ENCODE data around the gene BRMS1. TPM values are rescaled to one million over a fixed set of nuclear protein-coding genes. Genes with fewer than 3 reads are reported as not detected.

BRMS1 gene
- total RNA-seq, 5 donors from 2014 or later (not counting 1 experiment from before 2014, with no cell fraction given) = 42.9 to 58.8 (median 54.8) TPM

- 92% methylated on average over 17 of the region's 25 CpGs for WGBS (ENCODE audit: insufficient coverage)
- H3K27me3 Mint-ChIP-seq = no peaks in the 10 kb centered on the region
- H3K36me3 Mint-ChIP-seq = no peaks in the 10 kb centered on the region
- no peak for ATAC-seq (replicated peaks in 1 of 4)
- H3K4me3 ChIP-seq (ENCODE audit: control insufficient read depth in 1 of 2, extremely low read depth in 1 of 2, low read length in 1 of 2) = no peak overlapping the region
- peaks cover 0 to 21% of the 10 kb centered on the region in 2 donors for H3K36me3 ChIP-seq (ENCODE audit: control insufficient read depth in 2 of 2, extremely low read depth in 1 of 2, insufficient read depth in 1 of 2, low read length in 1 of 2)
- POLR2A ChIA-PET = no interaction called here
- CTCF ChIA-PET = no interaction called here
- H3K9me3 Mint-ChIP-seq = no peaks in the 10 kb centered on the region
- DNase-seq = no peak
- peak overlapping the region; percentile 47 to 89 (median 81) for H3K4me3 Mint-ChIP-seq
- no peaks in the 10 kb centered on the region for H3K9me3 ChIP-seq
- no peaks in the 10 kb centered on the region for H3K27me3 ChIP-seq (replicated peaks in 1 of 2; ENCODE audit: control insufficient read depth in 2 of 2, extremely low read depth in 1 of 2, insufficient read depth in 2 of 2, low read length in 1 of 2)
- peaks cover 0 to 17% (median 13%) of the 10 kb centered on the region in 3 donors for H3K4me1 Mint-ChIP-seq
- H3K4me1 ChIP-seq (ENCODE audit: control insufficient read depth in 1 of 2, extremely low read depth in 1 of 2, insufficient read depth in 2 of 2, low read length in 2 of 2) = peaks cover 6 to 15% of the 10 kb centered on the region in 2 experiments
- peak overlapping the region in 1 of 2 donors; percentile 55 for H3K27ac Mint-ChIP-seq
- no peak overlapping the region for H3K27ac ChIP-seq (ENCODE audit: low read length)
These were observed 24.4 kb upstream of the BRMS1 start for GRCh38 chr11:66369073-66369894.

- H3K27me3 Mint-ChIP-seq = no peaks in the 10 kb centered on the region
- no peak for ATAC-seq (replicated peaks in 1 of 4)
- H3K4me1 ChIP-seq (ENCODE audit: control insufficient read depth in 1 of 2, extremely low read depth in 1 of 2, insufficient read depth in 2 of 2, low read length in 2 of 2) = peaks cover 6 to 15% of the 10 kb centered on the region in 2 experiments
- no peak overlapping the region for H3K27ac ChIP-seq (ENCODE audit: low read length)
- no peaks in the 10 kb centered on the region for H3K36me3 Mint-ChIP-seq
- no peaks in the 10 kb centered on the region for H3K9me3 Mint-ChIP-seq
- H3K27me3 ChIP-seq (replicated peaks in 1 of 2; ENCODE audit: control insufficient read depth in 2 of 2, extremely low read depth in 1 of 2, insufficient read depth in 2 of 2, low read length in 1 of 2) = no peaks in the 10 kb centered on the region
- DNase-seq = no peak
- no peak overlapping the region for H3K27ac Mint-ChIP-seq
- ChIA-PET CTCF (interaction anchor here in 1 of 2 donors (0.6 kb wide), 1 partner anchor 10 kb away, joined by 17 read pairs; no protein-coding TSS in a partner anchor), POLR2A (no interaction called here)
- no peaks in the 10 kb centered on the region for H3K9me3 ChIP-seq
- H3K4me1 Mint-ChIP-seq = peaks cover 0 to 17% (median 13%) of the 10 kb centered on the region in 3 donors
- H3K4me3 Mint-ChIP-seq = peak overlapping the region in 1 of 3 donors; percentile 44
- no peak overlapping the region for H3K4me3 ChIP-seq (ENCODE audit: control insufficient read depth in 1 of 2, extremely low read depth in 1 of 2, low read length in 1 of 2)
- WGBS (ENCODE audit: insufficient coverage) = 98% methylated on average over 5 of the region's 6 CpGs
- H3K36me3 ChIP-seq (ENCODE audit: control insufficient read depth in 2 of 2, extremely low read depth in 1 of 2, insufficient read depth in 1 of 2, low read length in 1 of 2) = peaks cover 0 to 21% of the 10 kb centered on the region in 2 donors
These were observed 23.6 kb upstream of the BRMS1 start for GRCh38 chr11:66368484-66368883.

- ATAC-seq (replicated peaks in 1 of 4) (no peak), DNase-seq (no peak)
- Mint-ChIP-seq H3K4me1 (peaks cover 0 to 14% (median 12%) of the 10 kb centered on the region in 3 donors), H3K36me3 (no peaks in the 10 kb centered on the region), H3K4me3 (no peak overlapping the region), H3K27ac (no peak overlapping the region), H3K27me3 (no peaks in the 10 kb centered on the region), H3K9me3 (no peaks in the 10 kb centered on the region)
- ChIA-PET POLR2A (interaction anchor here in 1 of 2 donors (0.6 kb wide), 1 partner anchor 21 kb away, joined by 3 read pairs; no protein-coding TSS in a partner anchor), CTCF (interaction anchor here in 1 of 2 donors (0.6 kb wide), 1 partner anchor 11 kb away, joined by 17 read pairs; no protein-coding TSS in a partner anchor)
- H3K27me3 ChIP-seq (replicated peaks in 1 of 2; ENCODE audit: control insufficient read depth in 2 of 2, extremely low read depth in 1 of 2, insufficient read depth in 2 of 2, low read length in 1 of 2) = no peaks in the 10 kb centered on the region
- no peak overlapping the region for H3K4me3 ChIP-seq (ENCODE audit: control insufficient read depth in 1 of 2, extremely low read depth in 1 of 2, low read length in 1 of 2)
- peaks cover 3 to 14% of the 10 kb centered on the region in 2 experiments for H3K4me1 ChIP-seq (ENCODE audit: control insufficient read depth in 1 of 2, extremely low read depth in 1 of 2, insufficient read depth in 2 of 2, low read length in 2 of 2)
- no peak overlapping the region for H3K27ac ChIP-seq (ENCODE audit: low read length)
- peaks cover under 1 to 24% of the 10 kb centered on the region in 2 donors for H3K36me3 ChIP-seq (ENCODE audit: control insufficient read depth in 2 of 2, extremely low read depth in 1 of 2, insufficient read depth in 1 of 2, low read length in 1 of 2)
- WGBS (ENCODE audit: insufficient coverage) = 93% methylated on average over 15 of the region's 15 CpGs
- H3K9me3 ChIP-seq = no peaks in the 10 kb centered on the region
These were observed 22.8 kb upstream of the BRMS1 start for GRCh38 chr11:66367561-66368312.

GRCh38 chr11:66366844-66367477 lies 22.1 kb upstream of the BRMS1 start:
- H3K27ac Mint-ChIP-seq = peak overlapping the region in 1 of 2 donors; percentile 16
- ATAC-seq (replicated peaks in 1 of 4) (no peak), DNase-seq (no peak)
- H3K27me3 Mint-ChIP-seq = no peaks in the 10 kb centered on the region
- H3K4me3 Mint-ChIP-seq = no peak overlapping the region
- peaks cover 0 to 8% (median 6%) of the 10 kb centered on the region in 3 donors for H3K4me1 Mint-ChIP-seq
- no CpG with 5 or more reads among the region's 8 CpGs for WGBS (ENCODE audit: insufficient coverage)
- peaks cover 3 to 26% of the 10 kb centered on the region in 2 donors for H3K36me3 ChIP-seq (ENCODE audit: control insufficient read depth in 2 of 2, extremely low read depth in 1 of 2, insufficient read depth in 1 of 2, low read length in 1 of 2)
- POLR2A ChIA-PET = interaction anchor here (0.6 kb wide), 2 partner anchors 21 to 142 kb away, joined by 3 read pairs; no protein-coding TSS in a partner anchor
- peaks cover 0 to 9% of the 10 kb centered on the region in 2 experiments for H3K4me1 ChIP-seq (ENCODE audit: control insufficient read depth in 1 of 2, extremely low read depth in 1 of 2, insufficient read depth in 2 of 2, low read length in 2 of 2)
- H3K27ac ChIP-seq (ENCODE audit: low read length) = no peak overlapping the region
- H3K9me3 Mint-ChIP-seq = no peaks in the 10 kb centered on the region
- H3K4me3 ChIP-seq (ENCODE audit: control insufficient read depth in 1 of 2, extremely low read depth in 1 of 2, low read length in 1 of 2) = no peak overlapping the region
- H3K9me3 ChIP-seq = no peaks in the 10 kb centered on the region
- CTCF ChIA-PET = no interaction called here
- H3K27me3 ChIP-seq (replicated peaks in 1 of 2; ENCODE audit: control insufficient read depth in 2 of 2, extremely low read depth in 1 of 2, insufficient read depth in 2 of 2, low read length in 1 of 2) = no peaks in the 10 kb centered on the region
- no peaks in the 10 kb centered on the region for H3K36me3 Mint-ChIP-seq

GRCh38 chr11:66365711-66366619 lies 21.1 kb upstream of the BRMS1 start:
- H3K27ac Mint-ChIP-seq = peak overlapping the region in 1 of 2 donors; percentile 39
- H3K4me3 ChIP-seq (ENCODE audit: control insufficient read depth in 1 of 2, extremely low read depth in 1 of 2, low read length in 1 of 2) = no peak overlapping the region
- no peaks in the 10 kb centered on the region for H3K9me3 Mint-ChIP-seq
- DNase-seq = no peak
- H3K36me3 Mint-ChIP-seq = no peaks in the 10 kb centered on the region
- peaks cover 3 to 26% of the 10 kb centered on the region in 2 donors for H3K36me3 ChIP-seq (ENCODE audit: control insufficient read depth in 2 of 2, extremely low read depth in 1 of 2, insufficient read depth in 1 of 2, low read length in 1 of 2)
- no peaks in the 10 kb centered on the region for H3K27me3 ChIP-seq (replicated peaks in 1 of 2; ENCODE audit: control insufficient read depth in 2 of 2, extremely low read depth in 1 of 2, insufficient read depth in 2 of 2, low read length in 1 of 2)
- no peak overlapping the region for H3K4me3 Mint-ChIP-seq
- ATAC-seq (replicated peaks in 1 of 4) = no peak
- no peak overlapping the region for H3K27ac ChIP-seq (ENCODE audit: low read length)
- H3K9me3 ChIP-seq = no peaks in the 10 kb centered on the region
- CTCF ChIA-PET = interaction anchor here in 1 of 2 donors (0.9 kb wide), 1 partner anchor 19 kb away, joined by 4 read pairs; no protein-coding TSS in a partner anchor
- H3K4me1 ChIP-seq (ENCODE audit: control insufficient read depth in 1 of 2, extremely low read depth in 1 of 2, insufficient read depth in 2 of 2, low read length in 2 of 2) = peaks cover 0 to 4% of the 10 kb centered on the region in 2 experiments
- WGBS (ENCODE audit: insufficient coverage) = 90% methylated on average over 10 of the region's 14 CpGs
- POLR2A ChIA-PET = no interaction called here
- H3K4me1 Mint-ChIP-seq = peaks cover 0 to 8% (median 6%) of the 10 kb centered on the region in 3 donors
- H3K27me3 Mint-ChIP-seq = no peaks in the 10 kb centered on the region

All from T-cell (primary cell).